GM18858 (cell line): Measurements from ENCODE around the gene LMBRD2.
"Not testable (repeated sequence)": the region's sequence is repeated elsewhere in the genome, so short reads cannot be mapped to it uniquely, and the experiment has no call there.

Source experiments
- ATAC-seq: cut with Tn5 transposase; IDR thresholded peaks from one replicate; pipeline ENCODE4 v1.9.1; 2021; ENCODE audit not compliant: unreplicated experiment

LMBRD2 gene

GRCh38 chr5:36151434-36152323 lies at the start of gene LMBRD2, which contains the start of gene SKP2:
Gene LMBRD2 (minus strand): TSS chr5:36151887. CDS start chr5:36143349, 8,538 bp downstream.
Gene SKP2 (plus strand): TSS chr5:36152111. CDS start chr5:36152263, 152 bp downstream.
- peak; percentile 98 for ATAC-seq

GRCh38 chr5:36200513-36200912 lies 48.8 kb upstream of the LMBRD2 start:
- no peak for ATAC-seq

DNA sequence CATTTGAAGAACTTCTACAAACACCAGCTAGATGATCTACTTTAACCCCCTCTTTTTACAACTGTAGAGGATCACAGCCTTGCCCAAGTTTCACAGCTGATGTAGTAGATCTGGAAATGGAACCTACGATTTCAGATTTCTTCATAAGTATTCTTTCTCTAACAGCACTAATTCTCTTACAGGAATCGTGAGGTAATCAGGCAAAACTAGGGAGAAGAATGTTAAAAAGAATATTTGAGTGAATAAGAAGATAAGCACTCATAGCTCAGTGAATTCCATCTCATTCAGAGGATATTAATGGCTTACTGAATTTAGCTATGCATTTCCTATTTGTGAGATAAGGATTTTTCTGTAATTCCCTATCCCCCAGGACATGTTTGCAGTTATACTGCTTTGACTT lies 47.9 kb upstream of the LMBRD2 start:
- ATAC-seq, result no peak

GRCh38 chr5:36198783-36199182 lies 47.1 kb upstream of the LMBRD2 start:
- not testable (repeated sequence) for ATAC-seq

DNA sequence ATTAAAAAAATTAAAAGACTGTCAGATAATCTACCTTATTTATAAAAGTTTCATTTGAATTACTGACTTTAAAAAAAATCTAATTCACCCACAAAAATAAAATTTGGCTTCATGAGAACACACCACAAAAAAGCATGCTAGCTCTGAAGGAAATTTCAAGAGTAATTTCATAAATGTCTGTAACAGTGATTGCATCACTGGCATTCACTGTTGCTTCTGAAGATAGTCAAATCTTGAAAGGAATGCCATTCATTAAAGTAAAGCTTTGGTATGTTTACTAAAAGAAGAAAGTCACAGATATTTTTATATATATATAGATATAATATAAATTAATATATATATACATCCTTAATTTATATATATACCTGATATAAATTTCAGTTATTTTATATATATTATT lies 46.6 kb upstream of the LMBRD2 start:
- ATAC-seq, result no peak

GRCh38 chr5:36193746-36194145 lies 42.1 kb upstream of the LMBRD2 start:
- ATAC-seq, result no peak

GRCh38 chr5:36184408-36184807 lies 32.7 kb upstream of the LMBRD2 start:
- not testable (repeated sequence) for ATAC-seq

- no peak for ATAC-seq
Measured at GRCh38 chr5:36181774-36182173, 30.1 kb upstream of the LMBRD2 start.

- ATAC-seq, result no peak
Measured at GRCh38 chr5:36180556-36181350, 29.1 kb upstream of the LMBRD2 start.

DNA sequence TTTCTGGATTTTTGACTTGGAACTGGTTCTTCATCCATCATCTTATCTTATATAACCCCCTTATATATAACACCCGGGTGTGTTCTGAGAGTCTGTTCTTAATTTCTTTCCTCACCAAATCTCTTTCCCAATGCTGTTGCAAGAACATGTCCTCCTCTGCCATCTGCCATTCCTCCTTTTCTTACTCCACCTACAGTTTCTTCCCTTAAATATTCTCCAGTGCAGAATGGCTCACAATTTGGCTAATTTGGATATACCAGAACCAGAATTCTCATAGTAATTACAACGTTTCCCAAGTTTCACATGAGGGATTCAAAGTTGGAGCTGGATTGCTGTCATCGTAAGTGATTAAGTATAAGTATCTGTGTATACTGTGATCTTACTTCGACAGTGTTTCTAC lies 28.3 kb upstream of the LMBRD2 start:
- no peak for ATAC-seq

DNA sequence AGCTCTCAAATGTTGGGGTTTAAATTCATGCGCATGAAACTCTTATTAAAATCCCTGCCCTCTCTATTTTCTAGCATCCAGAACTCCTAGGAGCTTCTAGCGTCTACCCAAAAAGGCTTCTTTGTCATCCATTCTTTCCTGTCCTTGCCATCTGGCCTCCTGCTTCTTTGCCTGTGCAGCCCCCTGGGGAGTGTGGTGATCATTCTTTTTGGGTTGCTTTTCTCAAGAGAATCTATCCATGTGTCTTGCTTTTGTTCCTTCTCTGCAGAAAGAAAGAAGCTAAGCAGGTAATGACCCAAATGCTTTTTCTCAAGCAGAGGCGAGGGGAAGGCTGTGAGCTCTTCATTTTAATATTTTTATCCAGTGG lies 26.8 kb upstream of the LMBRD2 start:
- no peak for ATAC-seq

- ATAC-seq, result no peak
Measured at GRCh38 chr5:36177715-36178523, 26.2 kb upstream of the LMBRD2 start.

DNA sequence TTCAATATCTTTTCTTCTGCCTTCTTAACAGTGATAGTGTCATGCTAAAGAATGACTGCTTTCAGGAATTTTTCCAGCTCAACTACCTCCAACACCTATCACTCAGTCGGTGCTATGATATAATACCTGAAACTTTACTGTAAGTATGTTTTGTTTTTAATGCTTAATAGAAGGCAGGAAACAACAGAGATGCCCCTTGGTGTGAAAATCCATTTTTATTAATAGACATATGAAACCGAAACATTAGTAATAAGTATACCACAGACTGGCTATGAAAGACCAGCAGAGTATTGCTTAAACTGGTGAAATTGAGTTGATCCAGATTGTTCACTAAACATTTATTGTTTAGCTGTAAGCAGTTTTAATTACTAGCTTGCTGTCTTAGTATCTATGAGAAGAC lies 25.5 kb upstream of the LMBRD2 start:
- peak; percentile 97 for ATAC-seq

DNA sequence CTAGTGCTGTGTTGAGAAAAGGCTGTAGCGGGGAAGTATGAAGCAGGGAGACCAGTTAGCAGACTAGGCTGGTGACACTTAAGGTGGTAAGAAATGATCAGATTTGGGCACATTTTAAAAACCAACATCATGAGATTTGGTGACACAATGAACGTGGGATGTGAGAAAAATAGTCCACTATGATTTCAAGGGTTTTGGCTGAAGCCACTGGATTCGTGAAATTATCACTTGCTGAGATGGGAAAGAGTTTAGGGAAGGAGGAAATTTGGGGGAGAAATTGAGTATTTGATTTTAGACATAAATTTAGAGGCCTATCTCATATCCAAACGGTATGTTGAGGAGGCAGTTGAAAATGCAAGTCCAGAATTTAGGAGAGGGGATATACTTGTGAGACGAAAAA lies 23.4 kb upstream of the LMBRD2 start:
- no peak for ATAC-seq

- ATAC-seq, result no peak
Measured at GRCh38 chr5:36174119-36174518, 22.4 kb upstream of the LMBRD2 start.

DNA sequence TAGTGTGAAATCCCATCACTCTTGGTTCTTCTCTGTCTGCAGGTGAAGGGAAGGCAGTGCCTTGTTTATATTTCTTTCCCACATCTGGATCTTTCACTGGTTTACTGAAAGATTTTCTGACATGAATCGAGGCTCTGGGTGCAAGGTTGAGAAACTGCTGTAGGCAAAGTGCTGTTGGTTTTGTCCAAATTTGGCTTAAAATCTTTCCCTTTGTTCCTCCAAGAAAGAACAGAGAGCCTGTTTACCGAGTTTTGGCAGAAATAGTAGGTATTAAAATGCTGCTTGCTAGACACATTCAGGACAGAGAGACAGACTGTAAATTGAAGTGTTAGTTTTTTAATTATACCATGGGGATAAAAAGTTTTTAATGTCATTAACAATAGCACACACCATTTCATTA lies 21.7 kb upstream of the LMBRD2 start:
- ATAC-seq, result no peak

DNA sequence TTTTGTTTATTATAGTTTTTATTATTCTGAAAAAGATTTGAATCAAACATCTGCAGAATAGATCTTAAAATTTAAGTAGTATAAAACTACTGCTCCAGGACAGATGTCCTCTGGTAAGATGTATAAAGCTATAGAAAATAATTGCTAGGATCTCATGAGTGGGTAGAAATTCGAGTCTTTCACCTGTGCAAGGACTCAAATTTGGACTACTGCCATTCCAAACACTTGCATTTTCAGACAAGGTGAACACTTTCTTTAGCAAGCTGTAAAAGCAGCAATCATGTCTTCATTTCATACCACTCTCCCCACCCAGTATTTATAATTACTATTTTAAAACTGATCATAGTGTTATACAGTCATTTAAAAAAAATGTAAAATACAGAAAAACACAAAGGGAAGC lies 20.9 kb upstream of the LMBRD2 start:
- ATAC-seq, result no peak

GRCh38 chr5:36170832-36171424 lies 19.2 kb upstream of the LMBRD2 start:
- no peak for ATAC-seq

GRCh38 chr5:36168737-36169136 lies 17.1 kb upstream of the LMBRD2 start:
- ATAC-seq, result no peak

GRCh38 chr5:36164461-36164860 lies 12.8 kb upstream of the LMBRD2 start:
- ATAC-seq, result no peak
